Endothelial cell of umbilical vein (primary cell): ENCODE results near the gene NRCAM.

Experiments used
- EZH2 ChIP-seq: IDR thresholded peaks from 2 replicates; pipeline ENCODE4 v1.6.1; 2012; ENCODE audit warnings: borderline replicate concordance, low read depth, mild to moderate bottlenecking, moderate library complexity, low read length, inconsistent platforms; ENCODE audit not compliant: severe bottlenecking
- FOS ChIP-seq: IDR thresholded peaks from 2 replicates; pipeline ENCODE4 v1.6.1; 2011; ENCODE audit warnings: mild to moderate bottlenecking, low read length, moderate library complexity, borderline replicate concordance; ENCODE audit not compliant: insufficient read depth
- JUN ChIP-seq: IDR thresholded peaks from 2 replicates; pipeline ENCODE4 v1.6.1; 2011; ENCODE audit warnings: borderline replicate concordance, low read depth; ENCODE audit not compliant: insufficient read length, insufficient read depth
- POLR2A ChIP-seq: IDR thresholded peaks from 2 replicates; pipeline ENCODE4 v1.6.1; 2012; ENCODE audit warnings: low read depth, mild to moderate bottlenecking, control low read depth, low read length
- POLR2AphosphoS5 ChIP-seq: IDR thresholded peaks from 2 replicates; pipeline ENCODE4 v1.6.1; 2012; ENCODE audit warnings: low read depth, mild to moderate bottlenecking, control low read depth, low read length, moderate library complexity; ENCODE audit not compliant: insufficient read depth
- TF ChIP-seq, protein P1 (sequence below), 2 donors: IDR thresholded peaks; 1 replicate in 1 of 2; 2 replicates in 1 of 2; pipeline ENCODE4 v1.5.1; 2011; ENCODE audit warnings: low read length in 2 of 2, mild to moderate bottlenecking in 2 of 2, moderate library complexity in 2 of 2, control low read depth in 1 of 2, inconsistent platforms in 1 of 2, low read depth in 1 of 2; ENCODE audit not compliant: insufficient read depth in 1 of 2; ENCODE audit errors: extremely low read depth in 1 of 2
- TF ChIP-seq, protein P2 (sequence below): IDR thresholded peaks from 2 replicates; pipeline ENCODE4 v1.6.1; 2011; ENCODE audit not compliant: insufficient read depth, insufficient read length

DNA sequence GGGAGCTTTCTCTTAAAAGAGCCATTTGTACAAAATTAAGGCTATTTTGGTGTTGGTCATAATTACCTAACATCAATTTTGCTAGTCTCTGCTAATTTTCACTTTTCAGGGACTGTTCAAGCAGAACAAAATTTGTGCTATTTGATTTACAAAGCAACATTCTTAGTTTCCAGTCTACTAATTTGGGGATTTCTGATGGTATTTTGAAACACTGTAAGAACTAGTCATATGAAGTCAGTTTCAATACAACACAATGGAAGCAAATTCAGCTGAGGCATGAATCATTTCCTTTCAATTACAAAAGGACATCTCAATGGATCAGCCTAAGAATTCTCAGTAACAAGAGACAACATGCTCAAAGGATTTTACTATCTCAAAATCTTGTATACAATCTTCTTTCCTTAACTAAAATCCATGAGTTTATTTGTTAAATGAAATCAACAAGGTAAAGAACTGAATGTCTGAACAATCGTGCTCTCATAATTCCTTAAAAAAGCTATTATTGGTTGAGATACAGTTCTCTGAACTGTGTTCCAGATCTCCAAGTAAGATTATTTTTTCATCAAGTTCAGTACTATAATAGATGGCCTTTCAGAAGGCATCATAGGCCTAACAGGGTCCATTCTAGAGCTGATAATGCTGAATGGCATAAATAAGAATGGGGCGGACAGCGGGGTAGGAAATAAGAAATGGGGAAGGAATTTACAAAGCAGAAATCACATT lies 144.6 kb downstream of the NRCAM start:
- TF ChIP-seq, protein P1, sequence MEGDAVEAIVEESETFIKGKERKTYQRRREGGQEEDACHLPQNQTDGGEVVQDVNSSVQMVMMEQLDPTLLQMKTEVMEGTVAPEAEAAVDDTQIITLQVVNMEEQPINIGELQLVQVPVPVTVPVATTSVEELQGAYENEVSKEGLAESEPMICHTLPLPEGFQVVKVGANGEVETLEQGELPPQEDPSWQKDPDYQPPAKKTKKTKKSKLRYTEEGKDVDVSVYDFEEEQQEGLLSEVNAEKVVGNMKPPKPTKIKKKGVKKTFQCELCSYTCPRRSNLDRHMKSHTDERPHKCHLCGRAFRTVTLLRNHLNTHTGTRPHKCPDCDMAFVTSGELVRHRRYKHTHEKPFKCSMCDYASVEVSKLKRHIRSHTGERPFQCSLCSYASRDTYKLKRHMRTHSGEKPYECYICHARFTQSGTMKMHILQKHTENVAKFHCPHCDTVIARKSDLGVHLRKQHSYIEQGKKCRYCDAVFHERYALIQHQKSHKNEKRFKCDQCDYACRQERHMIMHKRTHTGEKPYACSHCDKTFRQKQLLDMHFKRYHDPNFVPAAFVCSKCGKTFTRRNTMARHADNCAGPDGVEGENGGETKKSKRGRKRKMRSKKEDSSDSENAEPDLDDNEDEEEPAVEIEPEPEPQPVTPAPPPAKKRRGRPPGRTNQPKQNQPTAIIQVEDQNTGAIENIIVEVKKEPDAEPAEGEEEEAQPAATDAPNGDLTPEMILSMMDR (IDR thresholded peaks at IDR 0.05; ENCODE audit: extremely low read depth in 1 of 2, insufficient read depth in 1 of 2, low read depth in 1 of 2, low read length in 2 of 2), result no peak
- peak; percentile 7 for TF ChIP-seq POLR2A
- no peak for TF ChIP-seq EZH2
- TF ChIP-seq, protein P2, sequence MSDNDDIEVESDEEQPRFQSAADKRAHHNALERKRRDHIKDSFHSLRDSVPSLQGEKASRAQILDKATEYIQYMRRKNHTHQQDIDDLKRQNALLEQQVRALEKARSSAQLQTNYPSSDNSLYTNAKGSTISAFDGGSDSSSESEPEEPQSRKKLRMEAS, result no peak
- peak; percentile 95 for TF ChIP-seq JUN
- TF ChIP-seq POLR2AphosphoS5, result peak; percentile 38
- TF ChIP-seq FOS, result peak; percentile 81
